K562 (cell line): Measurements from ENCODE around the gene PACS1. TPM values are rescaled to one million over a fixed set of nuclear protein-coding genes. Genes with fewer than 3 reads are reported as not detected.

Experiments used
- AFF4 ChIP-seq: sonication (generic); formaldehyde crosslinking; IDR thresholded peaks from 2 replicates; pipeline ENCODE4 v1.8.0; 2023; ENCODE audit warnings: mild to moderate bottlenecking, missing genetic modification reagents
- ARID2 ChIP-seq: fragments of 450-650 bp; IDR thresholded peaks from 2 replicates; pipeline ENCODE4 v1.6.1; 2017; ENCODE audit warnings: antibody characterized with exemption, mild to moderate bottlenecking
- ATF1 ChIP-seq, 2 experiments: fragments of 450-650 bp in 1 of 2; IDR thresholded peaks; 2 replicates each; pipeline ENCODE4 v1.6.1; 2016; ENCODE audit warnings: missing compliant biosample characterization in 1 of 2, missing genetic modification characterization in 1 of 2
- CLOCK ChIP-seq: fragments of 250-450 bp; sonication (Bioruptor Pico); IDR thresholded peaks from 2 replicates; pipeline ENCODE4 v1.4.0; 2020; ENCODE audit warnings: mild to moderate bottlenecking, moderate library complexity, borderline replicate concordance
- DACH1 ChIP-seq: fragments of 450-650 bp; IDR thresholded peaks from 2 replicates; pipeline ENCODE4 v1.6.1; 2018; ENCODE audit not compliant: partially characterized antibody
- E2F5 ChIP-seq: sonication (generic); formaldehyde crosslinking; IDR thresholded peaks from 2 replicates; pipeline ENCODE4 v1.8.0; 2022; ENCODE audit warnings: mild to moderate bottlenecking, missing genetic modification reagents
- FOXM1 ChIP-seq, 2 experiments: fragments of 450-650 bp in 1 of 2; sonication (generic) in 1 of 2; formaldehyde crosslinking in 1 of 2; IDR thresholded peaks; 2 replicates each; pipeline versions ENCODE4 v1.6.1 to v1.9.0; 2017 to 2022; ENCODE audit warnings: low read depth in 2 of 2, mild to moderate bottlenecking in 2 of 2, missing genetic modification reagents in 1 of 2, moderate library complexity in 1 of 2
- HOXB6 ChIP-seq: fragments of 250-450 bp; sonication (Bioruptor Pico); IDR thresholded peaks from 2 replicates; pipeline ENCODE4 v1.5.1; 2022; ENCODE audit warnings: mild to moderate bottlenecking, borderline replicate concordance
- MAFF ChIP-seq: IDR thresholded peaks from 2 replicates; pipeline ENCODE4 v1.6.1; 2012; ENCODE audit warnings: low read length, improper control_type of control experiment
- MXI1 ChIP-seq: IDR thresholded peaks from 2 replicates; pipeline ENCODE4 v1.6.1; 2011; ENCODE audit warnings: low read depth, mild to moderate bottlenecking, improper control_type of control experiment, low read length
- NCOA6 ChIP-seq: fragments of 450-650 bp; IDR thresholded peaks from 2 replicates; pipeline ENCODE4 v1.6.1; 2017; ENCODE audit warnings: mild to moderate bottlenecking
- NUFIP1 ChIP-seq: fragments of 450-650 bp; IDR thresholded peaks from 2 replicates; pipeline ENCODE4 v1.6.1; 2018; ENCODE audit not compliant: partially characterized antibody
- PPARD ChIP-seq: fragments of 250-450 bp; sonication (Bioruptor Pico); IDR thresholded peaks from 2 replicates; pipeline ENCODE4 v1.8.0; 2022; ENCODE audit warnings: inconsistent platforms, mild to moderate bottlenecking, moderate library complexity
- TAF7 ChIP-seq: fragments of 450-650 bp; IDR thresholded peaks from 2 replicates; pipeline ENCODE4 v1.6.1; 2016; ENCODE audit warnings: missing genetic modification characterization, missing compliant biosample characterization
- TCF15 ChIP-seq: fragments of 250-450 bp; sonication (Bioruptor Pico); IDR thresholded peaks from 2 replicates; pipeline ENCODE4 v1.8.0; 2022; ENCODE audit warnings: moderate library complexity, mild to moderate bottlenecking, inconsistent platforms
- TRIM24 ChIP-seq, 2 experiments: fragments of 450-650 bp; IDR thresholded peaks; 2 replicates each; pipeline ENCODE4 v1.6.1; 2016
- ZKSCAN3 ChIP-seq: fragments of 250-450 bp; sonication (Bioruptor Pico); IDR thresholded peaks from 2 replicates; pipeline ENCODE4 v1.4.0; 2020
- ZNF316 ChIP-seq: fragments of 450-650 bp; IDR thresholded peaks from 2 replicates; pipeline ENCODE4 v1.6.1; 2016
- ZNF444 ChIP-seq: fragments of 250-450 bp; sonication (Bioruptor Pico); IDR thresholded peaks from 2 replicates; pipeline ENCODE4 v1.4.0; 2020; ENCODE audit warnings: mild to moderate bottlenecking, moderate library complexity
- ZNF699 ChIP-seq: fragments of 250-450 bp; sonication (Bioruptor Pico); IDR thresholded peaks from 2 replicates; pipeline ENCODE4 v1.8.0; 2021; ENCODE audit warnings: mild to moderate bottlenecking, moderate library complexity; ENCODE audit not compliant: insufficient replicate concordance
- polyA plus RNA-seq, 8 experiments: library from polyadenylated mRNA; depleted of rRNA in 4 of 8; stranded (reverse) in 5 of 8; unstranded in 3 of 8; fragments of >200 nt; fragmentation: Nextera tagmentation in 2 of 8; fragmentation: Illumina TruSeq in 1 of 8; extraction: Ambion mirVana in 2 of 8; extraction: Trizol in 1 of 8; gene quantifications; 2 replicates each; pipeline versions ENCODE4 v1.2.1 to v1.2.3, GENCODE V29; 2011 to 2014; ENCODE audit warnings: inconsistent platforms in 1 of 8, missing spikeins in 1 of 8
- total RNA-seq, 7 experiments: library from RNA; depleted of rRNA in 6 of 7; stranded (reverse); fragments of >200 nt in 6 of 7; fragmentation: Illumina TruSeq in 2 of 7; extraction: Trizol in 2 of 7; gene quantifications; 2 replicates each; pipeline versions ENCODE4 v1.2.1 to v1.2.3, GENCODE V29; 2011 to 2021; ENCODE audit warnings: low replicate concordance in 1 of 7

The PACS1 gene
- total and polyA plus RNA-seq, 9 of the 15 experiments (the other 6 are each of a cell fraction or from before 2014, with no cell fraction given): 0.34 to 28.1 (median 8.5) TPM

GRCh38 chr11:66288671-66289547 is 218.8 kb downstream of the PACS1 start, which contains the start of gene YIF1A (continued):
- TF ChIP-seq ATF1 (CRISPR knock-in tag; IDR thresholded peaks at IDR 0.05) (no peak), ATF1 (tag; IDR thresholded peaks at IDR 0.05) (peak; percentile 96), AFF4 (CRISPR knock-in tag) (no peak), CLOCK (CRISPR knock-in tag) (no peak), TAF7 (tag) (no peak), FOXM1 (IDR thresholded peaks at IDR 0.05; ENCODE audit: low read depth) (no peak), FOXM1 (CRISPR knock-in tag; IDR thresholded peaks at IDR 0.05; ENCODE audit: low read depth) (no peak), PPARD (CRISPR knock-in tag) (no peak), NCOA6 (no peak), TCF15 (CRISPR knock-in tag) (no peak), NUFIP1 (no peak), ZNF316 (no peak), MXI1 (no peak), ZNF699 (CRISPR knock-in tag) (no peak), ARID2 (no peak), ZNF444 (CRISPR knock-in tag) (no peak), DACH1 (no peak), E2F5 (CRISPR knock-in tag) (no peak), ZKSCAN3 (CRISPR knock-in tag) (no peak), MAFF (no peak), TRIM24 (IDR thresholded peaks at IDR 0.05) (no peak), HOXB6 (CRISPR knock-in tag) (no peak)
